NCI-H1436 treated with DMSO at 0.1 percent for 48 hours (cell line): ENCODE results near the gene MAPK6.
"Not testable (repeated sequence)": the region's sequence is repeated elsewhere in the genome, so short reads cannot be mapped to it uniquely, and the experiment has no call there.

Experiments
- DNase-seq: peaks from one replicate; lab custom pipeline; 2025; lab: John Stamatoyannopoulos, UW

MAPK6 gene

GRCh38 chr15:52018693-52019393 lies at the start of gene MAPK6:
TSS of gene MAPK6 (plus strand) at chr15:52019219. CDS start at chr15:52046461, 27,242 bp downstream.
- DNase-seq, result peak; percentile 50

- no peak for DNase-seq
Measured at GRCh38 chr15:51969728-51970127, 49.3 kb upstream of the MAPK6 start.

DNA sequence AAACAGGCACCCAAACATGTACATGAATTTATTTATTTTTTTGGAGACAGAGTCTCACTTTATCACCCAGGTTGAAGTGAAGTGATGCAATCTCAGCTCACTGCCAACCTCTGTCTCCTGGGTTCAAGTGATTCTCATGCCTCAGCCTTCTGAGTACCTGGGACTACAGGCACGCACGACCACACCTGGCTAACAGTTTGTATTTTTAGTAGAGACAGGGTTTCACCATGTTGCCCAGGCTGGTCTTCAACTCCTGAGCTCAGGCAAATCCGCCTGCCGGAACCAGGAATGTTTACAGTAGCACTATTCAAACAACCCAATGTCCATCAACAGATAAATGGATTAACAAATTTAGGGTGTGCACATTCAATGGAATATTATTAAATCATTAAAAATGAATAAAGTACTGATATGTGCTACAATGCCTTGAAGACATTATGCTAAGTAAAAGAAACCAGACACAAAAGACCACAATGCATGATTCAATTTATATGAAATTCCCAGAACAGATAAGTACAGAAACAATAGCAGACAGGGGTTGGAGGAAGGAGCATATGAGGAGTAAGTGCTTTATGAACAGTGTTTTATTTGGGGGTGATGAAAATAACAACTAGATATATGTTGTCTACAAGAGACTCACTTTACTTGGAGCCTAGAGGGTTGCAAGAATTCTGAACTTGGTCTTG lies 48.7 kb upstream of the MAPK6 start:
- no peak for DNase-seq

- DNase-seq, result no peak
Measured at GRCh38 chr15:51971032-51971374, 48.0 kb upstream of the MAPK6 start.

GRCh38 chr15:51971375-51972133 lies 47.5 kb upstream of the MAPK6 start, which contains the start of gene LEO1:
TSS of gene LEO1 (minus strand) at chr15:51971778. CDS start at chr15:51971745, 33 bp downstream.
- peak; percentile 76 for DNase-seq

GRCh38 chr15:51973220-51973619 lies 45.8 kb upstream of the MAPK6 start:
- no peak for DNase-seq

DNA sequence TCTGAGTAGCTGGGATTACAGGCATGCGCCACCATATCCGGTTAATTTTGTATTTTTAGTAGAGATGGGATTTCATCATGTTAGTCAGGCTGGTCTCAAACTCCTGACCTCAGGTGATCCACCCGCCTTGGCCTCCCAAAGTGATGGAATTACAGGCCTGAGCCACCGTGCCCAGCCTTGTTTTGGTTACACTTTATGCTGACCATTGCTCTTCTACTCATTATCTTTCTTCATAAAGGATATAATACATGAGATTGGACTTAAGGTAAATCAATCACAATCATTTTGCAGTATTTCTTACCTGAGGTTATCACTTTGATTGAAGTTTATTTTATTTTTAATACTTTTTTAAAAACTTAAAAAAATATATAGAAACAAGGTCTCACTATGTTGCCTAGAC lies 45.2 kb upstream of the MAPK6 start:
- DNase-seq, result no peak

- peak; percentile 1 for DNase-seq
Measured at GRCh38 chr15:51982013-51982769, 36.8 kb upstream of the MAPK6 start.

- DNase-seq, result no peak
Measured at GRCh38 chr15:51982770-51983103, 36.3 kb upstream of the MAPK6 start.

DNA sequence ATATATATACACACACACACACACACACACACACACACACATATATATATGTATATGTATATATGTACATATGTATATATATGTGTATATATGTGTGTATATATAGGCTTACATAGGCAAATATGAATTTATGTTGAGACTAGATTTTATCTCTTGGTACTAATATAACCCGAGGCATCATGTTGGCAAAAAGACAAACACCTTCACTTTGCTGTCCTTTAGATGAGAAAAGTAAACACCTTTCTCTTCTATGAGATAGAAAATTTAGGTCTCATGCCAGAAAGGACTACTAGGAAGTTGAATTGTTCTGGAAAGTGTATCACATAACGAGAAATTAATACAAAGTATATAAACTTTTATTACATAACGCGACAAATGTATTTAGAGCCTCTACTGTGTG lies 27.9 kb upstream of the MAPK6 start:
- DNase-seq, result no peak

DNA sequence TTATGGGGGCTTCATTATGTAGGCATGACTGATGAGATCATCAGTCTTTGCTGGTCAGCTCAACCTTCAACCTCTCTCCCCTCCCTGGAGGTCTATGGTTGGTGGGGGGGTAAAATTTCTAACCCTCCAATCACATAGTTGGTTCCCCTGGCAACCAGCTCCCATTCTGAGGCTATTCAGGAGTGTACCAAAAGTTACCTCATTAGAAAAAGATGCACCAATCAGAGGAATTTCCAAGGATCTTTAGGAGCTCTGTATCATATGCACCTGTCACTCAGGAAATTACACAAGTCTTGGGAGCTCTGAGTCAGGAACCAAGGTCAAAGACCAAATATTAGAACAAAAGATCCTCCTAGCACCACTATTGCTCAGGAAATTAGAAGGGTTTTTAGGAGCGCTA lies 26.1 kb upstream of the MAPK6 start:
- DNase-seq, result no peak

DNA sequence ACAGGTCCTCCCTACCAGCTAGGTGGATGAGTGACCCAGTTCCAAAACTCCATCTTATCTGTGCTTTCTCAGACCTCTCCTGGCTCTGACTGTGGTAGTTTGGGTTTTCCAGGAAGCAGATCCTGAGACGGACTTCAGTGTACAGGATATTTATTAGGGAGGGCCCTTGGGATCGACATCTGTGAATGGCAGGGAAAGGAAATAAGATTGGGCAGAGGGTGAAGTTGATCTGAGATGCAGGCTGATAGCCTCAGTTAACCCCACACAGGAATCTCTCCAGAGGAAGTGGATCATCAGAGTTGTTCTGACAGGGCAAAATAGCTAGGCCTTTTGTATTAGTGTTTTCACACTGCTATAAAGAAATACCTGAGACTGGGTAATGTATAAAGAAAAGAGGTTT lies 16.7 kb upstream of the MAPK6 start:
- no peak for DNase-seq

- DNase-seq, result not testable (repeated sequence)
Measured at GRCh38 chr15:52003089-52003488, 15.9 kb upstream of the MAPK6 start.

DNA sequence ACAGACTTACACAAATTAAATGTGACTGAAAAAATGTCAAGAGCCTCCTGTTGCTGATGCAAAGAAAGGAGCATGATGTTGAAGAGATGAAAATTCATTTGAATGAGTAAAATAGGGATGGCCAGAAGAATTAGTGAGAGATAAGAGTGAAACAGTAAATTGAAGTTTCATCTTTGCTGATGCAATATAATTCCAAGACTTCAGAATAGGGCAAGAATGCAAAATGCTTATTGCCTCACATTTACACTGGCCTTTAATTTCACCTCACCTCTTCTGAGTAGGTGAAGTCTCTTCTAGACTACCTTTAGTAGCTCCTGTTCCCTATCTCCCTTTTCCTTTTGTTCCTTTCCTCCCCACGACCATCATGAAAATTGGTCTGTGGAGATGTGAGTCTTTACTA lies 15.3 kb upstream of the MAPK6 start:
- no peak for DNase-seq

GRCh38 chr15:52004806-52005205 lies 14.2 kb upstream of the MAPK6 start:
- DNase-seq, result no peak

DNA sequence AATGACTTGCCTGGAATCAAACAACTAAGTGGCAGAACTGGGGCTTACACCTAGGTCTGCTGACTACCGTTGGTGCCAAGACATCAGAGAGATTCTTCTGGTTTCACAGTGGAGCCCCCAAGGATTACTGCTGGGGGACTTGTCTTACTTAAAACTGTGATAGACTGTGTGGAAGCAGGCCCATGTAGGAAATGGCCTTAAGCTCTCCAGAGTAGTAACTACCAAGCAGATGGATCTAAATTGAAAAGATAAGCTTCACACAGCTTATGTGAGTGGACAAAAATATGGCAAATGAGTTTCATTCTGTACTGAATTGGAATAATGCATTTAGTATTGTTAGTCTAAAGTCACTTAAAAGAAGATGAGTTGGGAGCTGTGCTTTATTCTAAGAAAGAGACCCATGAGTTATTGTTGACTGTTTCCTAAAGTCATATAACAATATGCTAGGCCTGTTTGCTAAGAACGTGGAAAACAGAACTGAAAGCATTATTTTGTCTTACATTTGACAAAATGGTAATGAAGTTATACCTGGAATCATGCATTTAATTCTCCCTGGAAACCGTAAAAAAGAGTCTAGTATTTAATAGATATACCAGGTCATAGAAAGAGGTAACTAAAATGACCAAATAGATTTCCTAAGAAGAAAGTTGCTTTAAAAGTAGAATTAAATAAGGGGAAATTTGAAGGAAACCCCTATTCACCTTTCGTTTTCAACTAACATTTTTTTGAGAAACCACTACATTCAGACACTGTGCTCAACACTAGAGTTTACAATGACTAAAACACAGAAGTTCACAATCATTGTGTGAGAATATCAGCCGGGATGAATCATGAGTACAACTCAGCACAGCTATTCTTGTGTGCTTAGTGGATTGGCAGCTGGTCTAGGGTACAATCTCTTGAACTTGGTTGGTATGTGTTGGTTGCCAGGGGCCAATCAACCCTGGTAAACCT lies 13.0 kb upstream of the MAPK6 start:
- no peak for DNase-seq

GRCh38 chr15:52006702-52007340 lies 12.2 kb upstream of the MAPK6 start:
- no peak for DNase-seq

DNA sequence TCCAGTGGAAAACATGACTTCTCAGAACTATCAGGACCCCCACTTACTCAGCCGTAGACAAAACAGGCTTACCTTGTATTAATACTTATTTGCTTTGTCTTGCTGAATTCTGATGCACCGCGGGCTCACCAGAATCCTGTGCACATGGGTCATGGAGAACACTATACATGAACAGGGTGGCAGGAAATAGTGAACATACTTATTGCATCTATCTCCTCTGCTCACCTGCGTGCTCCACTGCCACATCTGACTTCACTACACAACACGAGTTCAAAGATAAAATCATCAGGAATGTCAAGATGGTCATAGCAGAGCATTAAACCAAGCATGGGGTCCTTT lies 10.7 kb upstream of the MAPK6 start:
- no peak for DNase-seq

DNA sequence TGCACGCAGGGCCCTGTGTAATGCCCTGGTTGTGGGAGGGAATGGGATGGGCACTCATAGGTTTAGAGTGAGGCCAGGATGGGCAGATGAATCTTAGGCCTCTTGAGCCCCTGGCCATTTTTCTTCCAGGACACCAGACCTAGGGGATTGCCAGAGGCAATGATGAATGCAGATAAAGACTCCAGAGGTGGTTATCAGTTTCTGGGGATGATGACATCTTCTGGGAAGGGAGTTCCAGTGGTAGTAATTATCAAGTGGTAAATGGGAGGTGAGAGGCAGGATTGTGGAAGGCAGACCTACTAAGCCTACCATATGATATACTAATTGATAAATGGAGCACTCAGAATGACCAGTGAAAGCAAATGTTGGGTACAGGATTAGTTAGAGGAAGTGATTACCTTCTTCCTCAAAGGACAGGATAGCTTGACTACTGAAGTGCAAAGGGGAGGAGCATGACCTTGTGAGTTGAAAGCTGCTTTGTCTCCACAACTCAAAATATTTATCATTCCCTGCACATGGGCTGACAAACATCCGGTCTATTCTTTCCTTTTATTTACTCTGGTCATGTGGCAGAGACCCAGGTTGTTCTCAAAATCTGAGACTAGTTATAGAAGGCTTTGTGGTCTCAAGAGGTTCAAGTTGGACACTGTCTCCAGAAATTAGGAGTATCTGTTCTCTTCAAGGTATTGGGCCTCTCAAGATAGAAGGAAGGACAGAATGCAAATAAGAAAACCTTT lies 10.2 kb upstream of the MAPK6 start:
- no peak for DNase-seq
